ENCODE measurements around the gene AQP1.

- TF ChIP-seq ARNTL (CRISPR knock-in tag; IDR thresholded peaks at IDR 0.05; ENCODE audit: borderline replicate concordance, low read depth), result no peak
- TF ChIP-seq PATZ1 (CRISPR knock-in tag; IDR thresholded peaks at IDR 0.05; ENCODE audit: borderline replicate concordance), result no peak
- no peak for TF ChIP-seq POU6F1 (CRISPR knock-in tag; IDR thresholded peaks at IDR 0.05; ENCODE audit: borderline replicate concordance, low read depth)
- no peak for TF ChIP-seq TOX (CRISPR knock-in tag; IDR thresholded peaks at IDR 0.05; ENCODE audit: borderline replicate concordance)
Measured at GRCh38 chr7:30934732-30935568, 23.3 kb downstream of the AQP1 start.
